ENCODE data around the gene TMPRSS11B. TPM values are rescaled to one million over a fixed set of nuclear protein-coding genes. Genes with fewer than 3 reads are reported as not detected.

TMPRSS11B gene
- total and polyA plus RNA-seq, 2 donors (not counting 3 experiments of a cell fraction or from before 2014, with no cell fraction given): not detected

DNA sequence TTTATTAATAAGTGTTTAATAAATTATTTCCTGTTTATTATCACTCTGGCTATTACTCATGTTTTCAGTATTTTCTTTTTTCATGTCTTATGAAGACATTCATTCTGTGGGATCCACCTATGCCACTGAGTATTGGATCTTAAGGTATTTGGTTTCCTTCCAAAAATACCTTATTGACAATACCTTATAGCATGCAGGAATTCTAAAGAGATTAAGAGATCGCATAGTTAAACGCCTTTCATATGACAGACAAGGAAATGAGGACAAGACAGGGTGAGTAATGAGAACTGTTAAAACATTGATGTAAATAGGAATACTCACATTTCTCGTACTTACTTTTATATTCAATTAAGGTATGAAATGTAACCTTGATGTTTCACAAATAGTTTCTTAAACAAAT, 38.2 kb upstream of the TMPRSS11B start:
- H3K4me2 ChIP-seq (ENCODE audit: insufficient read depth, low read length): no peak overlapping the region
- no peak for FAIRE-seq

More for the DNA sequence above, 38.2 kb upstream of the TMPRSS11B start:
- no peak for DNase-seq (ENCODE audit: low read depth, low spot score)
- dilution Hi-C loops (cut with MboI; ENCODE audit: extremely low pct_ligation_motif_present, low sequenced_read_pairs): no loop called here
- Histone ChIP-seq H2AFZ (ENCODE audit: low read depth, low read length) (no peak overlapping the region), H3K4me1 (ENCODE audit: control insufficient read depth, extremely low read depth, insufficient read depth, low read length) (no peaks in the 10 kb centered on the region), H3K27me3 (ENCODE audit: control insufficient read depth in 2 of 2, insufficient read depth in 2 of 2, low read length in 2 of 2) (peaks cover 0 to 10% of the 10 kb centered on the region in 2 experiments), H3K9me1 (replicated peaks; ENCODE audit: control insufficient read depth, extremely low read depth, insufficient read depth, low read length) (no peaks in the 10 kb centered on the region), H4K20me1 (replicated peaks; ENCODE audit: control insufficient read depth, extremely low read depth, insufficient read depth, low read length) (no peaks in the 10 kb centered on the region), H3K4me3 (replicated peaks in 1 of 3; ENCODE audit: insufficient read depth in 1 of 3, low read depth in 1 of 3, low read length in 3 of 3) (no peak overlapping the region), H3K79me2 (ENCODE audit: control insufficient read depth, insufficient read depth, low read length) (no peaks in the 10 kb centered on the region), H3K27ac (ENCODE audit: insufficient read depth, low read depth, low read length) (no peak overlapping the region), H3K36me3 (ENCODE audit: control insufficient read depth in 2 of 2, extremely low read depth in 1 of 2, insufficient read depth in 2 of 2, low read length in 2 of 2) (no peaks in the 10 kb centered on the region), H3K9ac (replicated peaks; ENCODE audit: extremely low read depth, insufficient read depth, low read length) (no peak overlapping the region), H3K9me3 (replicated peaks; ENCODE audit: control insufficient read depth, insufficient read depth, low read length) (no peaks in the 10 kb centered on the region)
- TF ChIP-seq, protein P1, sequence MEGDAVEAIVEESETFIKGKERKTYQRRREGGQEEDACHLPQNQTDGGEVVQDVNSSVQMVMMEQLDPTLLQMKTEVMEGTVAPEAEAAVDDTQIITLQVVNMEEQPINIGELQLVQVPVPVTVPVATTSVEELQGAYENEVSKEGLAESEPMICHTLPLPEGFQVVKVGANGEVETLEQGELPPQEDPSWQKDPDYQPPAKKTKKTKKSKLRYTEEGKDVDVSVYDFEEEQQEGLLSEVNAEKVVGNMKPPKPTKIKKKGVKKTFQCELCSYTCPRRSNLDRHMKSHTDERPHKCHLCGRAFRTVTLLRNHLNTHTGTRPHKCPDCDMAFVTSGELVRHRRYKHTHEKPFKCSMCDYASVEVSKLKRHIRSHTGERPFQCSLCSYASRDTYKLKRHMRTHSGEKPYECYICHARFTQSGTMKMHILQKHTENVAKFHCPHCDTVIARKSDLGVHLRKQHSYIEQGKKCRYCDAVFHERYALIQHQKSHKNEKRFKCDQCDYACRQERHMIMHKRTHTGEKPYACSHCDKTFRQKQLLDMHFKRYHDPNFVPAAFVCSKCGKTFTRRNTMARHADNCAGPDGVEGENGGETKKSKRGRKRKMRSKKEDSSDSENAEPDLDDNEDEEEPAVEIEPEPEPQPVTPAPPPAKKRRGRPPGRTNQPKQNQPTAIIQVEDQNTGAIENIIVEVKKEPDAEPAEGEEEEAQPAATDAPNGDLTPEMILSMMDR (IDR thresholded peaks at IDR 0.05; ENCODE audit: extremely low read depth in 1 of 2, insufficient read depth in 1 of 2, low read depth in 1 of 2, low read length in 2 of 2): no peak
- TF ChIP-seq GATA2 (IDR thresholded peaks at IDR 0.05; ENCODE audit: insufficient read depth, insufficient read length, low read depth, low read length) (no peak), POLR2A (IDR thresholded peaks at IDR 0.05; ENCODE audit: low read depth, low read length) (no peak), POLR2AphosphoS5 (IDR thresholded peaks at IDR 0.05; ENCODE audit: insufficient read depth, low read depth, low read length) (no peak), EZH2 (IDR thresholded peaks at IDR 0.05; ENCODE audit: borderline replicate concordance, low read depth, low read length, severe bottlenecking) (no peak), MAX (IDR thresholded peaks at IDR 0.05; ENCODE audit: insufficient read depth, insufficient read length) (no peak), JUN (IDR thresholded peaks at IDR 0.05; ENCODE audit: borderline replicate concordance, insufficient read depth, insufficient read length, low read depth) (no peak), MYC (IDR thresholded peaks at IDR 0.05; ENCODE audit: low read depth, low read length) (no peak), FOS (IDR thresholded peaks at IDR 0.05; ENCODE audit: borderline replicate concordance, insufficient read depth, low read length) (no peak)
- intact Hi-C loops (cut with micrococcal nuclease): no loop called here
- ChIA-PET POLR2A (no interaction called here), CTCF (interaction anchor here (3.0 kb wide), 1 partner anchor 12 kb away, joined by 11 read pairs; no protein-coding TSS in a partner anchor)
- BruUV-seq (replicated peaks): no TSS peak

All from endothelial cell of umbilical vein (primary cell).